Mucosa of gallbladder (tissue), 1 donor: ENCODE measurements around the gene DDX54. TPM values are rescaled to one million over a fixed set of nuclear protein-coding genes. Genes with fewer than 3 reads are reported as not detected.

Source experiments
- DNase-seq: peaks from one replicate; pipeline ENCODE4 v3.0.0-alpha.2; 2020; ENCODE audit warnings: low spot score
- total RNA-seq: library from RNA; stranded (reverse); gene quantifications from one replicate; pipeline ENCODE4 v1.2.1, GENCODE V29; 2021
- donor health status: DM: no; HTN: no; CAD: no.

DDX54 gene
- total RNA-seq, 1 donor from 2014 or later: 55.9 TPM

DNA sequence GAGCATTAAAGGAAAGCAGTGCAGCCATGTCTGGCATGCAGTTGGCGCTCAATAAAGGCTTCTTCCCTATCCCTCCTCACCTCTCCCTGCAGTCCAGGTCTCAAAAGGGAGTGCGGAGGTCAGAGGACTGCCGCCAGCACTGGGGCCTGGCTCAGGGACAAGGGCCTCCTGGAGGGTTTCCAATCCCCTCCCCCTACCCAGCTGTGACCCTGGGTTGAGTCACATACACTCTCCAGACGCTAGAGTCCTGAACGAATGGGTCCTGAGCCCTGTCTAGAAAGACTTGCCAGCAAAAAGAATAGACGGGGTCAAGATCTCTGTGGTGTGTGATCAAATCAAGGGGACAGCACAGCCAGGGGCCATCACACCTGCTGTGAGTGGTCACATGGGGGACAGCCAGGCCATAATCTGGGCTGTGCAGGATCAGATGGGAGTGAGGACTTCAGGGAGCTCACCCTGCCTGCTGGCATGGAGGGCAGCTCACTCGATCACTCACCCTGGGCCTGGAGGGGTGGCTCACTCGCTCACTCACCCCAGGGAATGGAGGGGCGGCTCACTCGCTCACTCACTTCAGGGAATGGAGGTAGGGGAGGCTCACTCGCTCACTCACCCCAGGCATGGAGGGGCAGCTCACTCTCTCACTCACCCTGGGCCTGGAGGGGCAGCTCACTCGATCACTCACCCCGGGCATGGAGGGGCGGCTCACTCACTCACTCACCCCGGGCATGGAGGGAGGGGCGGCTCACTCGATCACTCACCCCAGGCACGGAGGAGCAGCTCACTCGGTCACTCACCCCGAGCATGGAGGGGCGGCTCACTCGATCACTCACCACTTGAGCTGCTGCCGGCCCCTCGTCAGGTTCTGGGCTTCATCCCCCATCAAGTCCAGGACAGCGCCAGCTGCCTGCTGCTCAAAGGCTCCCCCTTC is 22.9 kb downstream of the DDX54 start:
- DNase-seq: no peak

GRCh38 chr12:113161415-113162016 is 23.8 kb downstream of the DDX54 start:
- no peak for DNase-seq

GRCh38 chr12:113159937-113160336 is 25.3 kb downstream of the DDX54 start:
- no peak for DNase-seq

DNA sequence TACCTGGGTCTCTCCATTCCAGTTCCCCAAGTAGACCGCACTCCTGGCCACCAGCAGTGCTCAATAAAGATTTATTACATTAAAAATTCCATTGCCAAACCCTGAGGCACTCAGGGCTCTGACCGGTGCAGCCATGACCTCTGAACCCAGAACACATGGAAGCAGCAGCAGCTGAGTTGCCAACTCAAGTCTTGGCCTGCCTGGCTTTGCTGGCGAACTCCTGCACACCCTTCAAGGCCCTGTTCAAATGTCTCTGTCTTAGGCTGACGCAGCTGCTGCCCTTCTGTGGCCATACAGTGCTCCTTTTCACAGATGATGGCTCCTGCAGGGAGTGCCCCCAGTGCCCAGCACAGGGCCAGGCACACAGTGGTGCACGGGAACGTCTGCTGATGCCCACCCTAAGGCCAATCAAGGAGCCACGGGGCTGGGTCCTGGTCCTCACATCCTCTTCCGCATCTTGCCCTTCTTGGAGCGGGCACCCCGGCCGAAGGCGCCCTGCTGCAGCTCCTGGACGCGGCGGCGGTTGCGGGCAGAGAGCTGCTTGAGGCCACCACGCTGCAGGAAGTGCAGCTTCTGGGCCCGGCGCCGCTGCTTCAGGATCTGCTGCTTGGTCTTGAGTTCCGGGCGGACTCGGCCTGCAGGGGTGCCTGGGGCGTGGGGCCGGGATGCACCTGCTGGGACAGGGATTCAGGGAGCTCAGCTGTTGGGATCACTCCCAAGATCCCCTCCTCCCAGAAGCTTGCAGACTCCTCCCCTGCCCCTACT is 26.7 kb downstream of the DDX54 start:
- DNase-seq: no peak

- no peak for DNase-seq
Observed at GRCh38 chr12:113157218-113157859, 27.9 kb downstream of the DDX54 start.

GRCh38 chr12:113155646-113156045 is 29.6 kb downstream of the DDX54 start:
- DNase-seq: no peak

GRCh38 chr12:113155060-113155459 is 30.2 kb downstream of the DDX54 start:
- no peak for DNase-seq

- no peak for DNase-seq
Observed at GRCh38 chr12:113154351-113154973, 30.8 kb downstream of the DDX54 start.

DNA sequence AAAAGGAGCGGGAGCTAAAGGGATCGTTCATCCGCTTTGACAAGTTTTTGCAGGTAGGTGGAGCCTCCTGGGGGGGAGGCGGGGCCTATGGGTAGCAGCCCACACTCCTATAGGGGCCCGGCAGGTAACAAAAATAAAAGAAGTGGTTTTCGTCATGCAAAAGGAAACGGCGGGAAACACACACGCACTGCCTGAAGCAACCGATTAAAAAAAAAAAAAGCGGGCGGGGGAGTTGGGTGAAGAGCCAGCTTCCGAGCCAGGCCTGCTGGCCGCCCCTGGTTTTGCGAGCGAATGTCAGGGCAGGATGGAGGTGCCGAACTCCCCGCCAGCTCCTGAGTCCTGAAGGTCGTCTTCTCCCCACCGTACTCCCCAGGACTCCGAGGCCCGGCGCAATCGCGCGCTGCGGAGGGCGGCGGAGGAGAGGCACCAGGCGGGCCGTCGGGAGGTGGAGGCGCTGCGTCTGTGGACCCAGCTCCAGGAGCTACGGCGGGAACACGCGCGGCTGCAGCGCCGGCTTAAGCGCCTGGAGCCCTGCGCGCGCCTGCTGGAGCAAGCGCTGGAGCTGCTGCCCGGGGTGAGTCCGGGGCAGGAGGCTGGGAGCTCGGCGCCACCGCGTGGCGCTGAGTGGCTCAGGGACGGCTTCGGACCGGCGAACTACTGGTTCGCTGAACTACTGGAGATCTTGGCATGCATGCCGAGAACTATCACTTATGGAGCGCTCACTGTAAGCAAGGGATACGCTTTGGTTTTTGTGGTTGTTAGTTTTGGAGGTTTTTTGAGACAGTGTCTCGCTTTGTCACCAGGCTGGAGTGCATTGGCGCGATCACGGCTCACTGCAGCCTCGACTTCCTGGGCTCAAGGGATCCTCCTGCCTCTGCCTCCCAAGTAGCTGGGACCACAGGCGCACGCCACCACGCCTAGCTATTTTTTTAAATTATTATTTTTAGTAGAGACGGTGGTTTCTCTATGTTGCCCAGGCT is 32.2 kb downstream of the DDX54 start:
- DNase-seq: peak; percentile 69

- DNase-seq: no peak
Observed at GRCh38 chr12:113152196-113152834, 33.0 kb downstream of the DDX54 start.

GRCh38 chr12:113151655-113152054 is 33.6 kb downstream of the DDX54 start:
- no peak for DNase-seq

GRCh38 chr12:113149361-113150150 is 35.7 kb downstream of the DDX54 start, which contains the start of gene CFAP73:
TSS of gene CFAP73 (plus strand) at chr12:113149724. CDS start at chr12:113149858, 134 bp downstream.
- peak; percentile 50 for DNase-seq

DNA sequence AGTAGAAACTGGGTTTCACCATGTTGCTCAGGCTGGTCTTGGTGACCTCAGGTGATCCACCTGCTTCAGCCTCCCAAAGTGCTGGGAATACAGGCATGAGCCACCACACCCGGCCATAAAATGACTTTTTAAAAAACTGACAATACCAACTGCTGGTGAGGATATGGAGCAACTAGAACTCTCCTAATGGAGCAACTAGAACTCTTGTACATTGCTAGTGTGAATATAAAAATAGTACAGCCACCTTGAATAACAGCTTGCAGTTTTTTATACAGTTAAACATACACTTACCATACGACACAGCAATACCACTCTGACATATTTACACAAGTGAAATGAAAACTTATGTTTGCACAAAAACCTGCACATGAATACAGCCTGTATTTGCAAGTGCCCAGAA is 38.3 kb downstream of the DDX54 start:
- no peak for DNase-seq

- no peak for DNase-seq
Observed at GRCh38 chr12:113145720-113146551, 39.3 kb downstream of the DDX54 start.

DNA sequence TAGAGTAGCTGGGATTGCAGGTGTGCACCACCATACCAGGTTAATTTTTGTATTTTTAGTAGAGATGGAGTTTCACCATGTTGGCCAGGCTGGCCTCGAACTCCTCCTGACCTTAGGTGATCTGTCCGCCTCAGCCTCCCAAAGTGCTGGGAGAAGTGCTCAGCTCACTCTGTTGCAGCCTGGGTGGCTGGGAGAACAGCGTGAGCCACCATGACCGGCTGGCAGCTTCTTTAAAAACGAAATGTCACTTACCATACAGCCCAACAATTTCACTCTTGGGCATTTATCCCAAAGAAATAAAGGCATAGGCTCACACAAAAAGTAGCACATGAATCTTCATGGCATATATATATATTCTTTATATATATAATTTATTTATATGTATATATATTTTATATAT is 40.5 kb downstream of the DDX54 start:
- no peak for DNase-seq

DNA sequence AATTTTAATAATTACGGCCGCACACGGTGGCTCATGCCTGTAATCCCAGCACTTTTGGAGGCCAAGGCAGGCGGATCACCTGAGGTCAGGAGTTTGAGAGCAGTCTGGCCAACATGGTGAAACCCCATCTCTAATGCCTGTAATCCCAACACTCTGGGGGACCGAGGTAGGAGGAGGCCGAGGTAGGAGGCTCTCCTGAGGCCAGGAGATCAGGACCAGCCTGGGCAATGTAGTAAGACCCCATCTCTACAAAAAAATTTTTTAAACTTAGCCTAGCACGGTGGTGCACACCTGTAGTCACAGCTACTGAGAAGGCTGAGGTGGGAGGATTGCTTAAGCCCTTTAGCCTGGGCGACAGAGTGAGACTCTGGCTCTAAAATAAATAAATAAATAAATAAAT is 41.3 kb downstream of the DDX54 start:
- DNase-seq: no peak

GRCh38 chr12:113142886-113143332 is 42.4 kb downstream of the DDX54 start:
- no peak for DNase-seq
